ENCODE data around the gene PCSK1N. TPM values are rescaled to one million over a fixed set of nuclear protein-coding genes. Genes with fewer than 3 reads are reported as not detected.

The PCSK1N gene
- total RNA-seq, 1 donor from 2014 or later: 0.23 TPM

GRCh38 chrX:48791063-48791820 is 44.2 kb downstream of the PCSK1N start:
- DNase-seq (ENCODE audit: low spot score): no peak
- ATAC-seq: no peak

GRCh38 chrX:48790477-48790876 is 44.9 kb downstream of the PCSK1N start:
- no peak for ATAC-seq

GRCh38 chrX:48789366-48790220 is 45.8 kb downstream of the PCSK1N start:
- no peak for ATAC-seq
- DNase-seq (ENCODE audit: low spot score): no peak

More at GRCh38 chrX:48790477-48790876, 44.9 kb downstream of the PCSK1N start:
- no peak for DNase-seq (ENCODE audit: low spot score)

- ATAC-seq: no peak
- no peak for DNase-seq (ENCODE audit: low spot score)
Observed at GRCh38 chrX:48787505-48788443, 47.6 kb downstream of the PCSK1N start.

GRCh38 chrX:48786825-48787504 is 48.4 kb downstream of the PCSK1N start:
- ATAC-seq: no peak
- no peak for DNase-seq (ENCODE audit: low spot score)

- DNase-seq (ENCODE audit: low spot score) (no peak), ATAC-seq (no peak)
Observed at GRCh38 chrX:48786341-48786800, 49.0 kb downstream of the PCSK1N start, which contains the start of gene GATA1. Gene GATA1 (plus strand): TSS chrX:48786590. CDS start chrX:48791110, 4,520 bp downstream.

GRCh38 chrX:48785540-48786214 is 49.7 kb downstream of the PCSK1N start:
- no peak for DNase-seq (ENCODE audit: low spot score)
- ATAC-seq: no peak

- ATAC-seq (no peak), DNase-seq (ENCODE audit: low spot score) (no peak)
Observed at GRCh38 chrX:48785186-48785539, 50.2 kb downstream of the PCSK1N start.

- ATAC-seq (no peak), DNase-seq (ENCODE audit: low spot score) (no peak)
Observed at GRCh38 chrX:48784726-48785125, 50.7 kb downstream of the PCSK1N start.

- DNase-seq (ENCODE audit: low spot score): no peak
- no peak for ATAC-seq
Observed at GRCh38 chrX:48782795-48783194, 52.6 kb downstream of the PCSK1N start.

GRCh38 chrX:48782216-48782615 is 53.2 kb downstream of the PCSK1N start:
- ATAC-seq (no peak), DNase-seq (ENCODE audit: low spot score) (no peak)

- DNase-seq (ENCODE audit: low spot score) (no peak), ATAC-seq (no peak)
Observed at GRCh38 chrX:48781705-48782104, 53.7 kb downstream of the PCSK1N start.

Other genes with a start within 250 kb of the PCSK1N start
- 86.7 TPM for gene WDR13, start 238.1 kb downstream of the PCSK1N start, total RNA-seq
- 3.2 TPM for gene WAS, start 151.8 kb downstream of the PCSK1N start, total RNA-seq
- 4.3 TPM for gene SUV39H1, start 138.9 kb downstream of the PCSK1N start, total RNA-seq
- 3.1 TPM for gene GLOD5, start 73.9 kb downstream of the PCSK1N start, total RNA-seq
- 0.35 TPM for gene GATA1, start 49.0 kb downstream of the PCSK1N start, total RNA-seq
- gene HDAC6, start 33.5 kb downstream of the PCSK1N start, total RNA-seq: 113 TPM
- gene ERAS, start 9.1 kb downstream of the PCSK1N start, total RNA-seq: not detected
- 22.8 TPM for gene TIMM17B, start 62.2 kb upstream of the PCSK1N start, total RNA-seq
- gene PQBP1, start 62.3 kb upstream of the PCSK1N start, total RNA-seq: 31.3 TPM
- gene SLC35A2, start 76.0 kb upstream of the PCSK1N start, total RNA-seq: 18.7 TPM
- 3.8 TPM for gene PIM2, start 83.4 kb upstream of the PCSK1N start, total RNA-seq
- gene OTUD5, start 122.0 kb upstream of the PCSK1N start, total RNA-seq: 21.8 TPM
- 0.68 TPM for gene KCND1, start 136.2 kb upstream of the PCSK1N start, total RNA-seq
- gene GRIPAP1, start 166.7 kb upstream of the PCSK1N start, total RNA-seq: 22.7 TPM
- 16.8 TPM for gene TFE3, start 207.7 kb upstream of the PCSK1N start, total RNA-seq
- 4.7 TPM for gene CCDC120, start 223.4 kb upstream of the PCSK1N start, total RNA-seq
- gene PRAF2, start 238.4 kb upstream of the PCSK1N start, total RNA-seq: 5.4 TPM
- gene WDR45, start 244.3 kb upstream of the PCSK1N start, total RNA-seq: 49.4 TPM